ENCODE results near the gene SMURF1.

DNA sequence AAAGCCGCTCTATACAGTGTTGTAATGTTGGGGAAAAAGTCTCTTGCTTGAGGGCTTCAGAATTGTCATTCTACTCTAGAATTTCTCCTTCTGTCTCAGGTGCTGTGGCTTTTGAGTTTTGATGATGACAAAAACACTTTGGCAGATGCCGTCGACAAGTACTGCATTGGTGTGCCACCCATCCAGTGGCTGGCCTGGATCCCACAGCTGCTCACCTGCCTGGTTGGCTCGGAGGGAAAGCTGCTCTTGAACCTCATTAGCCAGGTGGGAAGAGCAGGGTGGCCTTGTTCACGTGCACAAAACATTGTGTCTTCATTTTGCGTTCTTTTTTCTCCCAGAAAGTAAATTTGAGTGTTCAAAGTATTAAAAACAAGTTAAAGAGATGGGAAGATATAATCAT is 153.6 kb downstream of the SMURF1 start:
- TF ChIP-seq, protein P1, sequence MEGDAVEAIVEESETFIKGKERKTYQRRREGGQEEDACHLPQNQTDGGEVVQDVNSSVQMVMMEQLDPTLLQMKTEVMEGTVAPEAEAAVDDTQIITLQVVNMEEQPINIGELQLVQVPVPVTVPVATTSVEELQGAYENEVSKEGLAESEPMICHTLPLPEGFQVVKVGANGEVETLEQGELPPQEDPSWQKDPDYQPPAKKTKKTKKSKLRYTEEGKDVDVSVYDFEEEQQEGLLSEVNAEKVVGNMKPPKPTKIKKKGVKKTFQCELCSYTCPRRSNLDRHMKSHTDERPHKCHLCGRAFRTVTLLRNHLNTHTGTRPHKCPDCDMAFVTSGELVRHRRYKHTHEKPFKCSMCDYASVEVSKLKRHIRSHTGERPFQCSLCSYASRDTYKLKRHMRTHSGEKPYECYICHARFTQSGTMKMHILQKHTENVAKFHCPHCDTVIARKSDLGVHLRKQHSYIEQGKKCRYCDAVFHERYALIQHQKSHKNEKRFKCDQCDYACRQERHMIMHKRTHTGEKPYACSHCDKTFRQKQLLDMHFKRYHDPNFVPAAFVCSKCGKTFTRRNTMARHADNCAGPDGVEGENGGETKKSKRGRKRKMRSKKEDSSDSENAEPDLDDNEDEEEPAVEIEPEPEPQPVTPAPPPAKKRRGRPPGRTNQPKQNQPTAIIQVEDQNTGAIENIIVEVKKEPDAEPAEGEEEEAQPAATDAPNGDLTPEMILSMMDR (IDR thresholded peaks at IDR 0.05) = no peak
- no peak for TF ChIP-seq POLR2A (IDR thresholded peaks at IDR 0.05)

All from sigmoid colon (tissue), 3 donors.